HG03025 (cell line): ENCODE data around the gene ZC3H18.
"Not testable (repeated sequence)": the region's sequence is repeated elsewhere in the genome, so short reads cannot be mapped to it uniquely, and the experiment has no call there.

Experiments
- ATAC-seq: cut with Tn5 transposase; IDR thresholded peaks from one replicate; pipeline ENCODE4 v1.9.1; 2021; ENCODE audit warnings: mild to moderate bottlenecking, moderate library complexity; ENCODE audit not compliant: unreplicated experiment, low FRiP score

The ZC3H18 gene

GRCh38 chr16:88600539-88600896 is 30.3 kb downstream of the ZC3H18 start:
- no peak for ATAC-seq

DNA sequence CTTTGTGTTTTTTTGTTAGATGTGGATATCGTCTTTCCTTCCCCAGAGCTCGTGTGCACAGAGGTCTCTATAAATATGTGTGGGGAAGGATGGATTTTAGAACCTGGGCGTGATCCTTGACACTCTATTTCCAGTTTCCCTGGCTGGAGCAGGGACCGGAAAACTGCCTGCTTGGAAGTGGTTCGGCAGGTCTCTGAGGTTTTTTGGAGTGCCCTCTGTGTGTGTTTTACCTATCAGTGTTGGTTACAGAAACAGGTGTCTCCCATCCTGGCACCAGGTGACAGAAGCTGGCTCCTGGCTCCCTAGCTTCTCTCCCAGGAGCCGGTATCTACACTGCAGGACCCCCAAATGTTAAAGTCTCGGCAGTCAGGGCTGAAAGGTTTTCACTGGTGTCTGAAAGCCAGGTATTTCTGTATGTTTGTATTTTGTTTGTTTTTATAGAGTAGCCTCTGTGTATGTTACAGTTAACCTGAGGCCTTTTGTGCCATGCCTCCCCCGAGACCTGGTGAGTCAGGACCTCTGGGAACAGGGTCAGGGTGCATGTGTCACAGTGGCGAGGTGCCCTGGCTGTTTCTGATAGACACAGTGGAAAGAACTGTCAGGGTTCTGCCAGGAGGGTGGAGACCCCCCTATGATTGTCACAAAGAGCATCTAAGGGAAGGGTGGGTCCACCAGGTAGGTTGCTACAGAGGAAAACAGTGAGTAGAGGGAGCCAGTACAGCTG is 31.3 kb downstream of the ZC3H18 start:
- no peak for ATAC-seq

GRCh38 chr16:88602091-88602490 is 31.9 kb downstream of the ZC3H18 start:
- no peak for ATAC-seq

DNA sequence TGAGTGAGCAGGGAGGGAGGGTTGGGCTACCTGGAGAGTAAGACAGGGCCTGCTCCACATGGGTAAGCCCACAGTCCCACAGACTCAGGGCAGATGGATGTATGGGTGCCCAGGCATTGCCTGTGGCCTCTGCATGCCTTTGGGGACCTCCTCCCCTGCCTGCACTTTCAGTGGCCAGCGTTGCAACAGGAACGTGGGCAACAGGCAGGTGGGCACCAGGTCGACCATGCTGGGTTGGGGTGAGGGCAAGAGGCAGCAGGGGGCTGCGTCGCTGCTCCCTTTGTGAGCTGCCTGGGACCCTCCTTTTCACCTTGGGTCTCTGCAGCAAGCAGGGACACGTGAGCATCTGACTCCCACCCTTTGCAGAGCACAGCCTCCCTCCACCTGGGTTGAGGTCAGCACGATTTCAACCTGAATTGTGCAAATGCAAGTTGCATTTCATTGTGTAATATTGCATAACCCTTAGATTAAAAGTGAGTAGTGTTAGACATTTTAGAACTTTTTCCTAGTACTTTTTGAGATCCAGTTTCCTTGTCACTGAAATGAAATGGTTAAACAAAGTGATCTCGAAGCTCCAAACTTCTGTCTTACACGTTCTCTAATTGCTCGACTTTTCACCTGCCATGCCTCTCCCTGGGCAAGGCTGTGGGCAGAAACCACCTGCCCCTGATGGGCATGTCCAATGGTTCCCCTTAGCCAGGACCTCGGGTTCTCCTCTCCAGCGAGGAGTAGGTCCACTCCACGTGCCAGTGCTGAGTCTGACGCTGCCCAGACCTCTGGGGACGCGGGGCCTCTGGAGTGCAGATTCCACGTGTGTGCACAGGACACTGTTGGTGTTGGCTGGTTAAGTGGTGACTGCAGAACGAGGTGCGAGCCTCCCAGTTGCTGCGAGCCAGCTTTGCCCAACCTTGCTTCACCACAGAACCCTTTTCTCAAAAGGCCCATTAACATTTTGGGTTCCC is 35.3 kb downstream of the ZC3H18 start:
- no peak for ATAC-seq

- ATAC-seq, result no peak
Measured at GRCh38 chr16:88606148-88606757, 36.0 kb downstream of the ZC3H18 start.

- ATAC-seq, result no peak
Measured at GRCh38 chr16:88608076-88608475, 37.9 kb downstream of the ZC3H18 start.

- ATAC-seq, result not testable (repeated sequence)
Measured at GRCh38 chr16:88609426-88609825, 39.2 kb downstream of the ZC3H18 start.

GRCh38 chr16:88610080-88610479 is 39.9 kb downstream of the ZC3H18 start:
- ATAC-seq, result no peak

- no peak for ATAC-seq
Measured at GRCh38 chr16:88610909-88611812, 41.0 kb downstream of the ZC3H18 start.

DNA sequence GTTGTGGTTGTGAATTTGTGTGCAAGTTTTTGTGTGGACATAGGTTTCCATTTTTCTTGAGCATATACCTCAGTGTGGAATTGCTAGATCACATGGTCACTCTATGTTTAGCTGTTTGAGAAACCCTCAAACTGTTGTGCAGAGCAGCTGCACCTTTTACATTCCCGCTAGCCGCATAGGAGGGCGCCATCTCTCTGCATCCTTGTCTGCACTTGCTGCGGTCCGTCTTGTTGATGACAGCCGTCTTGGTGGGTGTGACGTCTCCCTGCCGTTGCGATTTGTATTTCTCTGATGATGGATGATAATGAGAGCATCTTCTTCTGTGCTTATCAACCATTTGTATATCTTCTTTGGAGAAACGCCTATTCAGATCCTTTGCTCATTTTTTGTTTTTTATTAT is 43.1 kb downstream of the ZC3H18 start:
- ATAC-seq, result no peak

GRCh38 chr16:88613911-88614817 is 44.0 kb downstream of the ZC3H18 start:
- no peak for ATAC-seq

GRCh38 chr16:88614818-88615580 is 44.8 kb downstream of the ZC3H18 start:
- ATAC-seq, result no peak

GRCh38 chr16:88616320-88616719 is 46.1 kb downstream of the ZC3H18 start:
- ATAC-seq, result no peak

DNA sequence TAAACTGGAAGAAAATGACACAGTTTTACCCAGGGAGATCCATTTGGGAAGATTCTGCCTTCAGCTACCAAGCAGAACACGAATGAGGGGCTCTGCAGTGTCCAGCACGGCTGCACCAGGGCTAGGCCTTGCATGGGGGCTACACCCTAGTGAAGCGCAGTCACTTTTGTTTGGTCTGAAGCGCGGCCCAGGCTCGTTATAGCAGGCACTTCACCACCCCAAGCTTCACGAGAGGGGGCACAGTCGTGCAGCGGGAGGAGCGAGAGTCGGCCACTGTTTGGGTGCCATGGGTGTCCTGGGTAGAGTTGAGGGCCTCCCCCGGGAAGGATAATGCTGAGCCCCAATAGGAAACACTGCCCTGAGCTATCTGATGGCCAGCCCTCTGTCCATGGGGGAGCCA is 46.5 kb downstream of the ZC3H18 start:
- no peak for ATAC-seq

DNA sequence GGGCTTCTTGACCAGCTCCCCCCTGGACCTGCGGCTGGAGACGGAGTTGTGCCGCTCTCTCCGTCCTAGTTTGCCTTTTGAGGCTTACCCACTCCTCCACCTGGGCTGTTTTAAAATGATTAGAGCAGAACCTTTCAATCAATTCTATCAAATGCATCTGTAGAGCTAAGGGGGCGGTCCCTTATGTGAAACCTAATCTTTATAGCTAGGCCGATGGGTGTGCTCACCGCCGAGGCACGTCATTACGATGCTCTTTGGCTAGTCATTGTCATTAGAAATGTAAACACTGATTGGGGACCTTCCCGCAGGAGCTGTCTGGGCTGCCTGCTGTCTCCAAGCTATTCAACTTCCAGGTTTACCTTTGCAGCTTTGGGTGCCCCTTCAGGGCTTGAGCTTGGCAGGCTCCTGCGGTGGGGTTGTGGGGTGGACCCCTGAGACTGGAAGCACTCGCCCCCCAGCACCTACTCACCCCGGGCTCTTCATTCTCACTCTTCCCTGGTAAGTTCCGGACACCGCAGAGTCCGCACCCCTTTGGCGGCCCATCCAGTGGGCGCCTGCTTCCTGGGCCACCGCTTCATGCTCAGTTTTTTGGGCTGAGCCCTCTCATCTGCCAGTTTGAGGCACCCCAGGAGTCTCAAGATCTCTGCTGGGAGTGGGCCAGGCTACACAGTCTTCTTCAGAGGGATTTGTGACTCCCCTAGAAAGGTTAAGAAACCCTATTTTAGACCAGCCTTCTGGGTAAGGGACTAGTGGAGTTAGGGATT is 47.2 kb downstream of the ZC3H18 start:
- ATAC-seq, result no peak

GRCh38 chr16:88618182-88618955 is 48.2 kb downstream of the ZC3H18 start:
- ATAC-seq, result no peak
